A673 (cell line): ENCODE measurements around the gene MAP2K5.

ENCODE experiments used
- EZH2 ChIP-seq: fragments of 200-600 bp; sonication (generic); IDR thresholded peaks from 2 replicates; pipeline ENCODE4 v1.6.1; 2017; ENCODE audit warnings: borderline replicate concordance, low read depth, mild to moderate bottlenecking, mixed read lengths, antibody characterized with exemption, low read length; ENCODE audit not compliant: poor library complexity, severe bottlenecking
- TF ChIP-seq, protein P1 (sequence below): fragments of 300-800, 200-600 bp; sonication (generic); conservative IDR thresholded peaks from 2 replicates; pipeline ENCODE4 v1.5.1; 2017; ENCODE audit warnings: low read depth, mild to moderate bottlenecking, antibody characterized with exemption, low read length, moderate library complexity, mixed read lengths

DNA sequence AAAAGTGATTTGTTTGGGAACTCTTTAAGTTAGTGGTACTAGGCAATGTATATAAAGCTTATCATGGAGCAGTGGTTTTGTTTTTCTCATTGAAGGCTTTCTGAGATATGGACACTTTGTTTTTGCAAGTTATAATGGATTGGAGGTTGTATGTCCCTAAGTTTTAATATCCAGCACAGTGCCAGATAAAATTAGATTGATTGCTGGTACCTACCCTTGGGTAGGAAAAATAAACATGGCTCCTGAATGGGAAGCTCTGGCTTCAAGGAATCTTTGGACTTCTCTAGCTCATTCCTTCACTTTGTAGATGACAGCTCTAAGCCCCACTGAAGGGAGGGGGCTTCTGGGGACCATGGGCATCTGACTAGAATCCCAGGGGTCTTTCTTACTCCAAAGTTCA is 201.1 kb downstream of the MAP2K5 start:
- TF ChIP-seq, protein P1, sequence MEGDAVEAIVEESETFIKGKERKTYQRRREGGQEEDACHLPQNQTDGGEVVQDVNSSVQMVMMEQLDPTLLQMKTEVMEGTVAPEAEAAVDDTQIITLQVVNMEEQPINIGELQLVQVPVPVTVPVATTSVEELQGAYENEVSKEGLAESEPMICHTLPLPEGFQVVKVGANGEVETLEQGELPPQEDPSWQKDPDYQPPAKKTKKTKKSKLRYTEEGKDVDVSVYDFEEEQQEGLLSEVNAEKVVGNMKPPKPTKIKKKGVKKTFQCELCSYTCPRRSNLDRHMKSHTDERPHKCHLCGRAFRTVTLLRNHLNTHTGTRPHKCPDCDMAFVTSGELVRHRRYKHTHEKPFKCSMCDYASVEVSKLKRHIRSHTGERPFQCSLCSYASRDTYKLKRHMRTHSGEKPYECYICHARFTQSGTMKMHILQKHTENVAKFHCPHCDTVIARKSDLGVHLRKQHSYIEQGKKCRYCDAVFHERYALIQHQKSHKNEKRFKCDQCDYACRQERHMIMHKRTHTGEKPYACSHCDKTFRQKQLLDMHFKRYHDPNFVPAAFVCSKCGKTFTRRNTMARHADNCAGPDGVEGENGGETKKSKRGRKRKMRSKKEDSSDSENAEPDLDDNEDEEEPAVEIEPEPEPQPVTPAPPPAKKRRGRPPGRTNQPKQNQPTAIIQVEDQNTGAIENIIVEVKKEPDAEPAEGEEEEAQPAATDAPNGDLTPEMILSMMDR = no peak
- TF ChIP-seq EZH2 = no peak
